C4-2B (cell line): ENCODE measurements around the gene NOTCH4.

Experiments used
- H3K27ac ChIP-seq: fragments of 450-650 bp; 2 replicates; pipeline ENCODE4 v1.5.1; 2017
- ZFX ChIP-seq: fragments of 450-650 bp; IDR thresholded peaks from 2 replicates; pipeline ENCODE4 v1.6.1; 2017
- TF ChIP-seq, protein P1 (sequence below): fragments of 450-650 bp; conservative IDR thresholded peaks from 2 replicates; pipeline ENCODE4 v1.5.1; 2017; ENCODE audit warnings: mild to moderate bottlenecking

NOTCH4 gene

DNA sequence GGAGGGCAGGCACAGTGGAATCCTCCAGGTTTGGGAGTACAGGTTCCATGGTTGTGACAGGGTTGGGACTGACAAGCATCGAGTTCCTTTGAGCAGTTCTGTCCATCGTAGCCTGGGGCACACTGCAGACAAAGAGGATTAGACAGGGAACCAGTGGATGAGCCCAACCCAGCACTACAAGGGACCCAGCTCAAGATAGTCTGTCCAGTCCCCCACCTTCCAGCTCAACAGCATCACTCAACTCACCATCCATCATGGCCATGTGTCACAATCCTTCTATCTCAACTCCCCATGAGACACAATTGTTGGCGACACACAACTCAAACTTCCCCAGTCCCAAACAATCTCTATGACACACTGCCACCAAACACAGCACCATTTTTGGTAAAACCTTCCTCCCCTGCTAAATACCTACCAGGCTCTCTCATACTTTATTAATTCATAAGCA is 19.6 kb downstream of the NOTCH4 start:
- TF ChIP-seq, protein P1, sequence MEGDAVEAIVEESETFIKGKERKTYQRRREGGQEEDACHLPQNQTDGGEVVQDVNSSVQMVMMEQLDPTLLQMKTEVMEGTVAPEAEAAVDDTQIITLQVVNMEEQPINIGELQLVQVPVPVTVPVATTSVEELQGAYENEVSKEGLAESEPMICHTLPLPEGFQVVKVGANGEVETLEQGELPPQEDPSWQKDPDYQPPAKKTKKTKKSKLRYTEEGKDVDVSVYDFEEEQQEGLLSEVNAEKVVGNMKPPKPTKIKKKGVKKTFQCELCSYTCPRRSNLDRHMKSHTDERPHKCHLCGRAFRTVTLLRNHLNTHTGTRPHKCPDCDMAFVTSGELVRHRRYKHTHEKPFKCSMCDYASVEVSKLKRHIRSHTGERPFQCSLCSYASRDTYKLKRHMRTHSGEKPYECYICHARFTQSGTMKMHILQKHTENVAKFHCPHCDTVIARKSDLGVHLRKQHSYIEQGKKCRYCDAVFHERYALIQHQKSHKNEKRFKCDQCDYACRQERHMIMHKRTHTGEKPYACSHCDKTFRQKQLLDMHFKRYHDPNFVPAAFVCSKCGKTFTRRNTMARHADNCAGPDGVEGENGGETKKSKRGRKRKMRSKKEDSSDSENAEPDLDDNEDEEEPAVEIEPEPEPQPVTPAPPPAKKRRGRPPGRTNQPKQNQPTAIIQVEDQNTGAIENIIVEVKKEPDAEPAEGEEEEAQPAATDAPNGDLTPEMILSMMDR, result no peak
- no peak for TF ChIP-seq ZFX

DNA sequence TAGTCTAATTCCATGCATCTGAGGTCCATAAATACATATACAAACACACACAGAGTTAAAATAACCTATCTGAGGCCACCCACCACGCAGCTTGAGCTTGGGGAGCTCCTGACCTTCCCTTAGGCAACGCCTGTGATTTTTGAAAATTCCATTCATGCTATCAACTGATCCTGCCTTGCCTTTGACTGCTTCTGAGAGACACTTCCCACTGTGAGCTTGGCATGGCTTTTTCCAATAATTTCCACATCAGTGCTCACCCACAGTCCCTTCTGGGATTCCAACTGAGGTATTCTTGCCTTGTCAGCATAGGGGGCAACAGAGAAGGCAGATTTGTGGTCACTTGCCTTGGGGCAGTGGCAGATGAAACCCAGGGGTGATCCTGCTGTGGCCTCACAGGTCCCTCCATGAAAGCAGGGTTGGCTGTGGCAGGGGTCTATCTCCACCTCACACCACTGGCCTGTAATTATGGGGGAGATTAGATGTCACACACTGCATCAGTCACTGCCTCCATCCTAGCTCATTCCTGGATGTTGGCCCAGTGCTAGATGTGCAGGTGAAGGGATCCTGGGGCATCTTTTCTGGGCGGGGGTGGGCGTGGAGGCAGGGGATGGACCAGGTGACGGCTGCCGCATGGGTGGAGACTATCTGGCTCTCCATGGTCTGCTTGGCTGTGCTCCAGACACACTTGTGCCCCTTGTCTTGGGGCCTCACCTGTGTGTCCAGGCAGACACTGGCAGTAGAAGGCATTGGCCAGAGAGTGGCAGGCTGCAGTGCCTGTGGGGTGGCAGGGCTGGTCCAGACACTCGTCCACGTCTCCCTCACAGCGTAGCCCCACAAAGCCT is 20.2 kb downstream of the NOTCH4 start:
- no peak overlapping the region for H3K27ac ChIP-seq
- TF ChIP-seq ZFX, result no peak
- TF ChIP-seq, protein P1, result no peak

More for the DNA sequence above, 19.6 kb downstream of the NOTCH4 start:
- no peak overlapping the region for H3K27ac ChIP-seq

DNA sequence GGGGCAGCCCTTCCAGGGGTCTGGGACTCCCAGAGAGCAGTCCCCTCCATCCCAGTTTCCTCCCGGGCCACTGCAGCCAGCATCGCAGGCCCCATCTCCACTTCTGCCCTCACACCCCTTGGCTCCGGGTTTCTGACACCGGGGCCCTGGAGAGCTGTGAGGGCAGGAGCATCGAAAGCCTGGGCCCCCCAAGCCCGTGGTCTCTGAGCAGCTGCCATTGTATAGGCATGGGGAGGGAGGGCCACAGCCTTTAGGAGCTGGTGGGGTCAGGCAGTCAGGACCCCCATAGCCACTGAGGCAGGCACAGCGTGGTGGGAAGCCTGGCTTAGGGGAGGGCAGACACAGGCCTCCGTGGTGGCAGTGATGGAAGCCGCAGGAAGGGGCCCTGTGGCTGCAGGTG is 21.7 kb downstream of the NOTCH4 start:
- H3K27ac ChIP-seq, result no peak overlapping the region
- TF ChIP-seq ZFX, result no peak
- TF ChIP-seq, protein P1, result no peak

- H3K27ac ChIP-seq, result no peak overlapping the region
- TF ChIP-seq ZFX, result no peak
- TF ChIP-seq, protein P1, result no peak
These were observed 23.0 kb downstream of the NOTCH4 start for GRCh38 chr6:32200711-32201475.

- H3K27ac ChIP-seq, result no peak overlapping the region
- no peak for TF ChIP-seq ZFX
- TF ChIP-seq, protein P1, result no peak
These were observed 25.0 kb downstream of the NOTCH4 start for GRCh38 chr6:32198866-32199265.

DNA sequence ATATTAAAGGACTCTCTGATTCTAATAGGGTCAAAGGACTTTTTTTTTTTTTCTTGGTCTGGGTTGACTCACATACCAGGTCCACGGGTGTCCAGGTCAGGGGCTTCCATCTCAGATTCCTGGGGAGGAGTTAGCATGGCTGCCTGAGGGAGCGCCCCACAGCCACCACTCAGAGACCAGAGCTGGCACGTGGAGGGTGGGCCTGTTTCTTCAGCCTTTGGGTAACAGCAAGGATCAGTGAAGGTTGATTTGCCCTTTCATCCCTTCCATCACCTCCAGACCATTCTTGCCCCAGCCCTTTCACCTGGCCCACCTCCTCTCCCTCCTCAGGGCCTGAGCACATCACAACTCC is 25.5 kb downstream of the NOTCH4 start:
- no peak overlapping the region for H3K27ac ChIP-seq
- TF ChIP-seq ZFX, result no peak

GRCh38 chr6:32196682-32197616 is 26.9 kb downstream of the NOTCH4 start:
- no peak for TF ChIP-seq ZFX
- TF ChIP-seq, protein P1, result no peak
- H3K27ac ChIP-seq, result peak overlapping the region; percentile 97
